HepG2 (cell line): ENCODE data around the gene SOWAHD. TPM values are rescaled to one million over a fixed set of nuclear protein-coding genes. Genes with fewer than 3 reads are reported as not detected.
A peak's percentile ranks its signal among the peaks of the same experiment; 100 is the strongest.

ENCODE experiments used
- ATAC-seq: fragments of 200-7000 bp; cut with Tn5 transposase; 3 replicates; pipeline ENCODE4 v1.9.1; 2020; ENCODE audit warnings: mild to moderate bottlenecking, moderate library complexity
- BruUV-seq: library from RNA; stranded (reverse); fragments of 400-500 nt; replicated peaks from 2 replicates; lab custom pipeline; 2021; lab: Mats Ljungman, UMichigan
- CTCF ChIA-PET: fragments of 300-600 bp; formaldehyde crosslinking; extraction: SDS; loops from one replicate; lab custom pipeline; 2021; ENCODE audit warnings: low total read pairs, inconsistent platforms, low intra/inter-chr PET ratio; lab: Yijun Ruan, JAX
- POLR2A ChIA-PET: fragments of 350-600 bp; sonication (Branson Sonifier 250); formaldehyde crosslinking; loops from one replicate; lab custom pipeline; 2020; ENCODE audit warnings: antibody characterized with exemption, inconsistent platforms; lab: Yijun Ruan, JAX
- DNase-seq: peaks from one replicate; pipeline ENCODE4 v3.0.0-alpha.2; 2015; ENCODE audit warnings: low spot score
- FAIRE-seq: peaks from 3 replicates; lab custom pipeline; 2011; peaks lifted over from hg19 to GRCh38; lab: Jason Lieb, UNC
- H2AFZ ChIP-seq: one replicate; pipeline ENCODE4 v1.6.1; 2011; ENCODE audit warnings: low read length, inconsistent platforms
- H3K27ac ChIP-seq: fragments of 300-600 bp; 3 replicates; pipeline ENCODE4 v1.8.0; 2011; ENCODE audit warnings: mixed run types, mild to moderate bottlenecking, mixed read lengths, low read length, inconsistent platforms; ENCODE audit not compliant: insufficient read depth; ENCODE audit errors: extremely low read length
- H3K27me3 ChIP-seq, 2 experiments: fragments of 200-600 bp in 1 of 2; 2 replicates in 1 of 2; 3 replicates in 1 of 2; pipeline versions ENCODE4 v1.6.0 to v1.8.0; 2011; ENCODE audit warnings: low read length in 2 of 2, mild to moderate bottlenecking in 2 of 2, moderate library complexity in 2 of 2, inconsistent platforms in 1 of 2; ENCODE audit not compliant: insufficient read depth in 2 of 2, control insufficient read depth in 1 of 2
- H3K36me3 ChIP-seq, 2 experiments: fragments of 200-600 bp in 1 of 2; replicated peaks in 1 of 2; 2 replicates in 1 of 2; 3 replicates in 1 of 2; pipeline versions ENCODE4 v1.5.1 to v1.8.0; 2011; ENCODE audit warnings: low read length in 2 of 2, inconsistent platforms in 1 of 2; ENCODE audit not compliant: insufficient read depth in 2 of 2, control insufficient read depth in 1 of 2
- H3K4me1 ChIP-seq: 2 replicates; pipeline ENCODE4 v1.5.1; 2012; ENCODE audit warnings: low read length, inconsistent platforms; ENCODE audit not compliant: insufficient read depth
- H3K4me2 ChIP-seq: 2 replicates; pipeline ENCODE4 v1.6.0; 2011; ENCODE audit warnings: low read depth, low read length, inconsistent platforms
- H3K4me3 ChIP-seq, 3 experiments: fragments of 200-600 bp in 1 of 3; sonication (generic), shearing (Covaris generic) in 1 of 3; replicated peaks in 1 of 3; 2 replicates each; pipeline ENCODE4 v1.5.1; 2011 to 2016; ENCODE audit warnings: low read length in 3 of 3, inconsistent platforms in 2 of 3, low read depth in 2 of 3, mild to moderate bottlenecking in 2 of 3, control low read depth in 1 of 3, mixed read lengths in 1 of 3; ENCODE audit not compliant: insufficient read depth in 1 of 3
- H3K79me2 ChIP-seq: one replicate; pipeline ENCODE4 v1.6.1; 2011; ENCODE audit warnings: low read length, inconsistent platforms; ENCODE audit not compliant: insufficient read depth
- H3K9ac ChIP-seq: 2 replicates; pipeline ENCODE4 v1.6.0; 2011; ENCODE audit warnings: mild to moderate bottlenecking, low read depth, low read length, inconsistent platforms; ENCODE audit not compliant: insufficient read depth
- H3K9me3 ChIP-seq: 2 replicates; pipeline ENCODE4 v1.5.1; 2012; ENCODE audit warnings: mild to moderate bottlenecking, low read length
- H4K20me1 ChIP-seq: 2 replicates; pipeline ENCODE4 v1.6.0; 2011; ENCODE audit warnings: inconsistent platforms, mild to moderate bottlenecking, low read length, moderate library complexity; ENCODE audit not compliant: insufficient read depth
- CAMTA2 ChIP-seq: sonication (generic); formaldehyde crosslinking; IDR thresholded peaks from 2 replicates; pipeline ENCODE4 v1.4.0; 2020; ENCODE audit warnings: mild to moderate bottlenecking, missing genetic modification reagents, borderline replicate concordance
- HNF4G ChIP-seq, 2 experiments: sonication (generic) in 1 of 2; formaldehyde crosslinking in 1 of 2; IDR thresholded peaks; 2 replicates each; pipeline versions ENCODE4 v1.4.0 to v1.6.1; 2011 to 2020; ENCODE audit warnings: borderline replicate concordance in 2 of 2, low read depth in 2 of 2, mild to moderate bottlenecking in 2 of 2, low read length in 1 of 2, missing genetic modification reagents in 1 of 2, moderate library complexity in 1 of 2
- KDM4B ChIP-seq: sonication (generic); formaldehyde crosslinking; IDR thresholded peaks from 2 replicates; pipeline ENCODE4 v1.4.0; 2020; ENCODE audit warnings: missing genetic modification reagents
- KLF15 ChIP-seq: sonication (generic); formaldehyde crosslinking; IDR thresholded peaks from 2 replicates; pipeline ENCODE4 v1.8.1; 2023; ENCODE audit warnings: borderline replicate concordance, mild to moderate bottlenecking, inconsistent platforms, missing genetic modification reagents, mixed read lengths
- SKIL ChIP-seq: sonication (generic); formaldehyde crosslinking; IDR thresholded peaks from 2 replicates; pipeline ENCODE4 v1.8.0; 2022; ENCODE audit warnings: missing genetic modification reagents, mild to moderate bottlenecking, moderate library complexity, borderline replicate concordance
- TCF7L2 ChIP-seq: IDR thresholded peaks from 2 replicates; pipeline ENCODE4 v1.6.1; 2011; ENCODE audit warnings: mild to moderate bottlenecking, low read depth, low read length, moderate library complexity
- THAP7 ChIP-seq: sonication (generic); formaldehyde crosslinking; IDR thresholded peaks from 2 replicates; pipeline ENCODE4 v1.8.1; 2023; ENCODE audit warnings: mild to moderate bottlenecking, missing genetic modification reagents
- ZBTB3 ChIP-seq: sonication (generic); formaldehyde crosslinking; IDR thresholded peaks from 2 replicates; pipeline ENCODE4 v1.4.0; 2020; ENCODE audit warnings: low read depth, mild to moderate bottlenecking, moderate library complexity, missing genetic modification reagents, borderline replicate concordance
- ZBTB38 ChIP-seq: sonication (generic); formaldehyde crosslinking; IDR thresholded peaks from 2 replicates; pipeline ENCODE4 v1.5.1; 2020; ENCODE audit warnings: mild to moderate bottlenecking, missing genetic modification reagents
- ZNF260 ChIP-seq: sonication (generic); formaldehyde crosslinking; IDR thresholded peaks from 2 replicates; pipeline ENCODE4 v1.4.0; 2020; ENCODE audit warnings: missing genetic modification reagents, low read depth, mild to moderate bottlenecking, borderline replicate concordance
- ZNF7 ChIP-seq: IDR thresholded peaks from 2 replicates; pipeline ENCODE4 v1.6.1; 2016; ENCODE audit warnings: missing biosample characterization, missing genetic modification reagents
- ZNF777 ChIP-seq: sonication (generic); formaldehyde crosslinking; IDR thresholded peaks from 2 replicates; pipeline ENCODE4 v1.4.0; 2020; ENCODE audit warnings: missing genetic modification reagents
- ZNF839 ChIP-seq: sonication (generic); formaldehyde crosslinking; IDR thresholded peaks from 2 replicates; pipeline ENCODE4 v1.4.0; 2020; ENCODE audit warnings: missing genetic modification reagents, mild to moderate bottlenecking, borderline replicate concordance
- WGBS: methylation state at CpG from one replicate; pipeline ENCODE4 v1.1.6; 2017; ENCODE audit warnings: low lambda C conversion rate; 5-methylcytosine and 5-hydroxymethylcytosine counted together
- in situ Hi-C: cut with HindIII; loops from 2 replicates; pipeline ENCODE4 v1.10.0; 2017; ENCODE audit warnings: low pct_unique_long_range_greater_than_20kb; ENCODE audit not compliant: extremely low pct_ligation_motif_present
- intact Hi-C: fragments of 100-400 bp; cut with micrococcal nuclease; formaldehyde crosslinking; loops from one replicate; pipeline ENCODE4 v1.10.0; 2022; ENCODE audit not compliant: unreplicated experiment
- polyA plus RNA-seq, 8 experiments: library from polyadenylated mRNA; depleted of rRNA in 3 of 8; stranded (reverse) in 7 of 8; unstranded in 1 of 8; fragments of >200 nt; fragmentation: Illumina TruSeq in 4 of 8; extraction: Trizol in 4 of 8; gene quantifications; 2 replicates each; pipeline versions ENCODE4 v1.2.1 to v1.2.3, GENCODE V29; 2011 to 2016; ENCODE audit warnings: low read depth in 4 of 8, missing spikeins in 1 of 8, mixed read lengths in 1 of 8; ENCODE audit not compliant: insufficient read depth in 1 of 8
- total RNA-seq, 5 experiments: library from RNA; depleted of rRNA; stranded (reverse); fragments of >200 nt; fragmentation: Illumina TruSeq; extraction: Trizol; gene quantifications; 2 replicates each; pipeline ENCODE4 v1.2.3, GENCODE V29; 2016; ENCODE audit warnings: low read depth in 1 of 5

Gene SOWAHD
- total and polyA plus RNA-seq, 2 of the 13 experiments (the other 11 are each of a cell fraction or from before 2014, with no cell fraction given): 1.0 to 1.3 TPM

GRCh38 chrX:119759248-119759766 is 919 bp downstream of the SOWAHD start (continued):
- TF ChIP-seq ZBTB38 (CRISPR knock-in tag): peak; percentile 77
- no peak for TF ChIP-seq THAP7 (CRISPR knock-in tag)
- TF ChIP-seq ZNF839: no peak
- TF ChIP-seq CAMTA2 (CRISPR knock-in tag): no peak
- TF ChIP-seq KLF15 (CRISPR knock-in tag): no peak

GRCh38 chrX:119760026-119760877 is 1.9 kb downstream of the SOWAHD start:
- Histone ChIP-seq H3K79me2 (no peaks in the 10 kb centered on the region), H3K4me3 (no peak overlapping the region), H3K27me3 (no peaks in the 10 kb centered on the region), H3K9ac (no peak overlapping the region), H3K36me3 (no peaks in the 10 kb centered on the region), H3K27ac (no peak overlapping the region), H4K20me1 (no peaks in the 10 kb centered on the region), H3K4me1 (peaks cover 48% of the 10 kb centered on the region), H3K9me3 (no peaks in the 10 kb centered on the region), H2AFZ (no peak overlapping the region), H3K4me2 (0 out of 2 replicates have a peak overlapping the region, but pooled peaks have one; percentile 80)
- no peak for FAIRE-seq
- in situ Hi-C loops (no loop called here), intact Hi-C loops (no loop called here)
- POLR2A ChIA-PET: interaction anchor here (4.5 kb wide), 1 partner anchor 31 kb away, joined by 54 read pairs; the partner anchor contains the start of gene RPL39
- no peak for DNase-seq
- no peak for ATAC-seq
- no TSS peak for BruUV-seq
- no peak for TF ChIP-seq ZNF7
- no peak for TF ChIP-seq TCF7L2
- no peak for TF ChIP-seq ZNF777 (CRISPR knock-in tag)
- TF ChIP-seq ZNF260: no peak
- TF ChIP-seq SKIL (CRISPR knock-in tag): no peak
- TF ChIP-seq ZBTB3 (CRISPR knock-in tag): no peak
- TF ChIP-seq HNF4G (IDR thresholded peaks at IDR 0.05; ENCODE audit: borderline replicate concordance, low read depth, low read length): no peak
- no peak for TF ChIP-seq HNF4G (CRISPR knock-in tag; IDR thresholded peaks at IDR 0.05; ENCODE audit: borderline replicate concordance, low read depth)
- no peak for TF ChIP-seq KDM4B (CRISPR knock-in tag)
- CTCF ChIA-PET: no interaction called here
- WGBS: 91% methylated on average over 11 of the region's 18 CpGs
